HEK293 (cell line): ENCODE data around the gene MLX.

Experiments used
- KLF1 ChIP-seq: fragments of 450-650 bp; formaldehyde crosslinking; IDR thresholded peaks from 2 replicates; pipeline ENCODE4 v1.5.1; 2016; ENCODE audit warnings: missing biosample characterization, missing genetic modification characterization
- PRDM10 ChIP-seq: fragments of 450-650 bp; formaldehyde crosslinking; IDR thresholded peaks from 2 replicates; pipeline ENCODE4 v1.5.1; 2016; ENCODE audit warnings: missing biosample characterization, missing genetic modification characterization
- REPIN1 ChIP-seq: fragments of 450-650 bp; formaldehyde crosslinking; IDR thresholded peaks from 2 replicates; pipeline ENCODE4 v1.5.1; 2017; ENCODE audit warnings: missing biosample characterization, missing genetic modification characterization, low read depth
- SCRT1 ChIP-seq: fragments of 450-650 bp; formaldehyde crosslinking; IDR thresholded peaks from 2 replicates; pipeline ENCODE4 v1.5.1; 2016; ENCODE audit warnings: missing biosample characterization, missing genetic modification characterization, borderline replicate concordance
- YY2 ChIP-seq: fragments of 450-650 bp; formaldehyde crosslinking; IDR thresholded peaks from 2 replicates; pipeline ENCODE4 v1.5.1; 2016; ENCODE audit warnings: missing biosample characterization, missing genetic modification characterization
- ZBTB17 ChIP-seq: fragments of 450-650 bp; formaldehyde crosslinking; IDR thresholded peaks from 2 replicates; pipeline ENCODE4 v1.5.1; 2016; ENCODE audit warnings: missing biosample characterization, missing genetic modification characterization
- ZBTB48 ChIP-seq: fragments of 450-650 bp; formaldehyde crosslinking; IDR thresholded peaks from 2 replicates; pipeline ENCODE4 v1.5.1; 2016; ENCODE audit warnings: missing biosample characterization, missing genetic modification characterization
- ZBTB7A ChIP-seq: fragments of 450-650 bp; formaldehyde crosslinking; IDR thresholded peaks from 2 replicates; pipeline ENCODE4 v1.5.1; 2016; ENCODE audit warnings: low read depth, missing biosample characterization, missing genetic modification characterization
- ZBTB8A ChIP-seq: fragments of 450-650 bp; formaldehyde crosslinking; IDR thresholded peaks from 2 replicates; pipeline ENCODE4 v1.5.1; 2016; ENCODE audit warnings: missing biosample characterization, missing genetic modification characterization
- ZEB2 ChIP-seq: fragments of 450-650 bp; formaldehyde crosslinking; IDR thresholded peaks from 2 replicates; pipeline ENCODE4 v1.5.1; 2016; ENCODE audit warnings: missing biosample characterization, missing genetic modification characterization
- ZFP3 ChIP-seq: fragments of 450-650 bp; formaldehyde crosslinking; IDR thresholded peaks from 2 replicates; pipeline ENCODE4 v1.5.1; 2016; ENCODE audit warnings: low read depth, missing biosample characterization, missing genetic modification characterization
- ZIC2 ChIP-seq: fragments of 450-650 bp; formaldehyde crosslinking; IDR thresholded peaks from 2 replicates; pipeline ENCODE4 v1.5.1; 2016; ENCODE audit warnings: missing biosample characterization, missing genetic modification characterization
- ZNF121 ChIP-seq: fragments of 450-650 bp; formaldehyde crosslinking; IDR thresholded peaks from 2 replicates; pipeline ENCODE4 v1.5.1; 2016; ENCODE audit warnings: missing biosample characterization, missing genetic modification characterization
- ZNF138 ChIP-seq: fragments of 450-650 bp; formaldehyde crosslinking; IDR thresholded peaks from 2 replicates; pipeline ENCODE4 v1.5.1; 2016; ENCODE audit warnings: missing biosample characterization, missing genetic modification characterization, borderline replicate concordance
- ZNF140 ChIP-seq: fragments of 450-650 bp; formaldehyde crosslinking; IDR thresholded peaks from 2 replicates; pipeline ENCODE4 v1.5.1; 2016; ENCODE audit warnings: missing biosample characterization, missing genetic modification characterization
- ZNF148 ChIP-seq: fragments of 450-650 bp; formaldehyde crosslinking; IDR thresholded peaks from 2 replicates; pipeline ENCODE4 v1.5.0; 2017; ENCODE audit warnings: missing biosample characterization, missing genetic modification characterization, borderline replicate concordance
- ZNF175 ChIP-seq: fragments of 450-650 bp; formaldehyde crosslinking; IDR thresholded peaks from 2 replicates; pipeline ENCODE4 v1.5.1; 2016; ENCODE audit warnings: missing biosample characterization, missing genetic modification characterization
- ZNF184 ChIP-seq: fragments of 450-650 bp; IDR thresholded peaks from 2 replicates; pipeline ENCODE4 v1.5.1; 2018; ENCODE audit warnings: missing biosample characterization, mild to moderate bottlenecking, missing genetic modification characterization
- ZNF211 ChIP-seq: fragments of 450-650 bp; formaldehyde crosslinking; IDR thresholded peaks from 2 replicates; pipeline ENCODE4 v1.5.1; 2016; ENCODE audit warnings: low read depth, missing biosample characterization, missing genetic modification characterization
- ZNF23 ChIP-seq: fragments of 450-650 bp; formaldehyde crosslinking; IDR thresholded peaks from 2 replicates; pipeline ENCODE4 v1.5.1; 2016; ENCODE audit warnings: missing biosample characterization, missing genetic modification characterization, borderline replicate concordance
- ZNF335 ChIP-seq: fragments of 450-650 bp; formaldehyde crosslinking; conservative IDR thresholded peaks from 2 replicates; pipeline ENCODE4 v1.5.1; 2016; ENCODE audit warnings: missing biosample characterization, missing genetic modification characterization
- ZNF350 ChIP-seq: fragments of 450-650 bp; formaldehyde crosslinking; IDR thresholded peaks from 2 replicates; pipeline ENCODE4 v1.5.0; 2017; ENCODE audit warnings: missing biosample characterization, mild to moderate bottlenecking, missing genetic modification characterization
- ZNF394 ChIP-seq: fragments of 450-650 bp; formaldehyde crosslinking; IDR thresholded peaks from 2 replicates; pipeline ENCODE4 v1.5.1; 2016; ENCODE audit warnings: missing biosample characterization, missing genetic modification characterization, mild to moderate bottlenecking, moderate library complexity, borderline replicate concordance
- ZNF626 ChIP-seq: fragments of 450-650 bp; sonication (Bioruptor Pico); formaldehyde crosslinking; IDR thresholded peaks from 2 replicates; pipeline ENCODE4 v1.5.1; 2018; ENCODE audit warnings: missing biosample characterization, missing genetic modification characterization, inconsistent platforms
- ZNF654 ChIP-seq: fragments of 450-650 bp; formaldehyde crosslinking; IDR thresholded peaks from 2 replicates; pipeline ENCODE4 v1.5.1; 2016; ENCODE audit warnings: low read depth, missing biosample characterization, missing genetic modification characterization
- ZSCAN23 ChIP-seq: fragments of 450-650 bp; formaldehyde crosslinking; IDR thresholded peaks from 2 replicates; pipeline ENCODE4 v1.5.1; 2016; ENCODE audit warnings: missing biosample characterization, missing genetic modification characterization
- TF ChIP-seq, protein P1 (sequence below): fragments of 450-650 bp; formaldehyde crosslinking; IDR thresholded peaks from 2 replicates; pipeline ENCODE4 v1.5.1; 2016; ENCODE audit warnings: missing biosample characterization, missing genetic modification characterization, borderline replicate concordance
- TF ChIP-seq, protein P2 (sequence below): fragments of 450-650 bp; formaldehyde crosslinking; IDR thresholded peaks from 2 replicates; pipeline ENCODE4 v1.5.1; 2016; ENCODE audit warnings: missing biosample characterization, missing genetic modification characterization
- TF ChIP-seq, protein P3 (sequence below): fragments of 450-650 bp; formaldehyde crosslinking; IDR thresholded peaks from 2 replicates; pipeline ENCODE4 v1.5.1; 2017; ENCODE audit warnings: missing biosample characterization, missing genetic modification characterization

MLX gene

GRCh38 chr17:42566883-42567573 is at the start of gene MLX (continued):
- TF ChIP-seq, protein P1, sequence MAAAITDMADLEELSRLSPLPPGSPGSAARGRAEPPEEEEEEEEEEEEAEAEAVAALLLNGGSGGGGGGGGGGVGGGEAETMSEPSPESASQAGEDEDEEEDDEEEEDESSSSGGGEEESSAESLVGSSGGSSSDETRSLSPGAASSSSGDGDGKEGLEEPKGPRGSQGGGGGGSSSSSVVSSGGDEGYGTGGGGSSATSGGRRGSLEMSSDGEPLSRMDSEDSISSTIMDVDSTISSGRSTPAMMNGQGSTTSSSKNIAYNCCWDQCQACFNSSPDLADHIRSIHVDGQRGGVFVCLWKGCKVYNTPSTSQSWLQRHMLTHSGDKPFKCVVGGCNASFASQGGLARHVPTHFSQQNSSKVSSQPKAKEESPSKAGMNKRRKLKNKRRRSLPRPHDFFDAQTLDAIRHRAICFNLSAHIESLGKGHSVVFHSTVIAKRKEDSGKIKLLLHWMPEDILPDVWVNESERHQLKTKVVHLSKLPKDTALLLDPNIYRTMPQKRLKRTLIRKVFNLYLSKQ (tag by site-specific recombination), result 0 out of 2 replicates have a peak, but pooled peaks have one; percentile 48
- no peak for TF ChIP-seq ZNF626 (tag by site-specific recombination)
- TF ChIP-seq ZNF654 (tag by site-specific recombination), result no peak
- no peak for TF ChIP-seq ZNF184 (tag by site-specific recombination)
- TF ChIP-seq ZBTB8A (tag by site-specific recombination), result peak; percentile 82
- peak; percentile 91 for TF ChIP-seq ZIC2 (tag by site-specific recombination)
- TF ChIP-seq ZSCAN23, result no peak; the same call in 1 of the 2 replicates
- no peak for TF ChIP-seq SCRT1 (tag by site-specific recombination)
- TF ChIP-seq ZNF175 (tag by site-specific recombination), result no peak
- 0 out of 2 replicates have a peak, but pooled peaks have one; percentile 70 for TF ChIP-seq REPIN1 (tag by site-specific recombination)
- TF ChIP-seq ZBTB17 (tag by site-specific recombination), result peak; percentile 4; the same call in 1 of the 2 replicates
- peak; percentile 73 for TF ChIP-seq ZBTB7A
- TF ChIP-seq ZNF394 (tag by site-specific recombination), result no peak; the same call in 1 of the 2 replicates
- TF ChIP-seq YY2 (tag by site-specific recombination), result peak; percentile 89; the same call in 1 of the 2 replicates
- TF ChIP-seq, protein P2, sequence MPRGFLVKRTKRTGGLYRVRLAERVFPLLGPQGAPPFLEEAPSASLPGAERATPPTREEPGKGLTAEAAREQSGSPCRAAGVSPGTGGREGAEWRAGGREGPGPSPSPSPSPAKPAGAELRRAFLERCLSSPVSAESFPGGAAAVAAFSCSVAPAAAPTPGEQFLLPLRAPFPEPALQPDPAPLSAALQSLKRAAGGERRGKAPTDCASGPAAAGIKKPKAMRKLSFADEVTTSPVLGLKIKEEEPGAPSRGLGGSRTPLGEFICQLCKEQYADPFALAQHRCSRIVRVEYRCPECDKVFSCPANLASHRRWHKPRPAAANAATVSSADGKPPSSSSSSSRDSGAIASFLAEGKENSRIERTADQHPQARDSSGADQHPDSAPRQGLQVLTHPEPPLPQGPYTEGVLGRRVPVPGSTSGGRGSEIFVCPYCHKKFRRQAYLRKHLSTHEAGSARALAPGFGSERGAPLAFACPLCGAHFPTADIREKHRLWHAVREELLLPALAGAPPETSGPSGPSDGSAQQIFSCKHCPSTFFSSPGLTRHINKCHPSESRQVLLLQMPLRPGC (tag by site-specific recombination), result peak; percentile 38; the same call in 1 of the 2 replicates
- peak; percentile 90 for TF ChIP-seq KLF1 (tag by site-specific recombination)
- no peak for TF ChIP-seq ZNF350 (tag by site-specific recombination)
- TF ChIP-seq ZNF148 (tag by site-specific recombination), result no peak; the same call in 1 of the 2 replicates
- peak; percentile 82 for TF ChIP-seq ZBTB48
- TF ChIP-seq ZNF211 (tag by site-specific recombination), result no peak
- no peak for TF ChIP-seq ZNF23 (tag by site-specific recombination)
- TF ChIP-seq, protein P3, sequence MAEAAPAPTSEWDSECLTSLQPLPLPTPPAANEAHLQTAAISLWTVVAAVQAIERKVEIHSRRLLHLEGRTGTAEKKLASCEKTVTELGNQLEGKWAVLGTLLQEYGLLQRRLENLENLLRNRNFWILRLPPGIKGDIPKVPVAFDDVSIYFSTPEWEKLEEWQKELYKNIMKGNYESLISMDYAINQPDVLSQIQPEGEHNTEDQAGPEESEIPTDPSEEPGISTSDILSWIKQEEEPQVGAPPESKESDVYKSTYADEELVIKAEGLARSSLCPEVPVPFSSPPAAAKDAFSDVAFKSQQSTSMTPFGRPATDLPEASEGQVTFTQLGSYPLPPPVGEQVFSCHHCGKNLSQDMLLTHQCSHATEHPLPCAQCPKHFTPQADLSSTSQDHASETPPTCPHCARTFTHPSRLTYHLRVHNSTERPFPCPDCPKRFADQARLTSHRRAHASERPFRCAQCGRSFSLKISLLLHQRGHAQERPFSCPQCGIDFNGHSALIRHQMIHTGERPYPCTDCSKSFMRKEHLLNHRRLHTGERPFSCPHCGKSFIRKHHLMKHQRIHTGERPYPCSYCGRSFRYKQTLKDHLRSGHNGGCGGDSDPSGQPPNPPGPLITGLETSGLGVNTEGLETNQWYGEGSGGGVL, result peak; percentile 72
- no peak for TF ChIP-seq ZNF140 (tag by site-specific recombination)
- TF ChIP-seq ZFP3 (tag by site-specific recombination), result no peak
- TF ChIP-seq ZNF335, result peak; percentile 94
- no peak for TF ChIP-seq ZNF121 (tag by site-specific recombination)
- TF ChIP-seq ZNF138, result no peak
- peak; percentile 84; the same call in 1 of the 2 replicates for TF ChIP-seq ZEB2
- peak; percentile 97 for TF ChIP-seq PRDM10 (tag by site-specific recombination)
